GM23248 (cell line): ENCODE results near the gene CPNE2.

Source experiments
- EZH2 ChIP-seq: fragments of 200-600 bp; sonication (generic); IDR thresholded peaks from 2 replicates; pipeline ENCODE4 v1.6.1; 2018; ENCODE audit warnings: antibody characterized with exemption, mild to moderate bottlenecking; ENCODE audit not compliant: insufficient read depth, poor library complexity, severe bottlenecking
- EZH2phosphoT487 ChIP-seq: fragments of 200-600 bp; sonication (generic); IDR thresholded peaks from 2 replicates; pipeline ENCODE4 v1.6.1; 2018; ENCODE audit warnings: antibody characterized with exemption, moderate library complexity, mild to moderate bottlenecking, low read depth; ENCODE audit not compliant: insufficient read depth

DNA sequence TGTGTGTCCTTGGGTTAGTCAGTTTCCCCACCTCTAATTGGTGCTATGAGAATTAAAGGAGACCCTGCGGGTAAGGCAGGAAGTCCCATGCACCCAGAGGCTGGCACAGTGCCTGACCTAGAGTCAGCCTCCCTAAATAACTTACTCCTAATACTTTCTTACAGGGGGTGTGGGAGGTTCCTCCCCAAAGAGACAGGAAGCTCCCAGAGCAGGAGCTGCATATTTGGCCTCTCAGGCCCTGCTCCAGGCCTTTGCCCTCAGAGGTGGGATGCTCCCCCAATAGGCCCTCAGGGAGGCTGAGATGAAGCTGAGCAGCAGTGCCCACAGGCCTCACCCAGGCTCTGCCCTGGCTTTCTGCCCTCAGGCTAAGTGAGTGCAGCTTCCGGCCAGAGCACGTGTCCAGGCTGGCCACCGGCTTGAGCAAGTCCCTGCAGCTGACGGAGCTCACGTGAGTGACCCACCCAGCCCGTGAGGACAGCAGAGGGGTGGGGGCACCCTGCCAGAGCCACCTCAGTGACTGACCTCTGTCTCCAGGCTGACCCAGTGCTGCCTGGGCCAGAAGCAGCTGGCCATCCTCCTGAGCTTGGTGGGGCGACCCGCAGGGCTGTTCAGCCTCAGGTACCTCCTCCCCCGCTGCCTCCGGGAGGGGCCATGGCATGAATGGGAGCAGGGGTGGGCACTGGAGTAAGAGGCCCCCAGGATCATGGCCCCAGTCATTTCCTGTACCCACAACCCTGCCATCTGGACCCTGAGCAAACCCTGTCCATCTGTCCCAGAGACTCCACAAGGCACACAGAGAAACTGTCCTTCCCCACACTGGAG is 31.1 kb upstream of the CPNE2 start:
- TF ChIP-seq EZH2, result no peak
- no peak for TF ChIP-seq EZH2phosphoT487
